Trophoblast cell (in vitro differentiated cells and primary cell): ENCODE data around the gene IGFBP6.

Experiments used
- DNase-seq, 2 donors: peaks; one replicate each; pipeline ENCODE4 v3.0.0-alpha.2; 2016
- H2AFZ ChIP-seq: 2 replicates; pipeline ENCODE4 v1.6.1; 2013; ENCODE audit warnings: low read length, moderate library complexity, mild to moderate bottlenecking; ENCODE audit not compliant: insufficient read depth, poor library complexity
- H2AK5ac ChIP-seq: 2 replicates; pipeline ENCODE4 v1.6.1; 2013; ENCODE audit warnings: mild to moderate bottlenecking, low read length
- H2BK120ac ChIP-seq: 2 replicates; pipeline ENCODE4 v1.6.1; 2013; ENCODE audit warnings: low read length, mild to moderate bottlenecking, moderate library complexity; ENCODE audit not compliant: insufficient read depth, poor library complexity
- H2BK12ac ChIP-seq: 2 replicates; pipeline ENCODE4 v1.6.1; 2013; ENCODE audit warnings: mild to moderate bottlenecking, low read length, moderate library complexity
- H2BK5ac ChIP-seq: 2 replicates; pipeline ENCODE4 v1.6.1; 2013; ENCODE audit warnings: low read length, low read depth, moderate library complexity, mild to moderate bottlenecking; ENCODE audit not compliant: poor library complexity
- H3K14ac ChIP-seq: 2 replicates; pipeline ENCODE4 v1.6.1; 2013; ENCODE audit warnings: mild to moderate bottlenecking, low read length
- H3K18ac ChIP-seq: 2 replicates; pipeline ENCODE4 v1.6.1; 2013; ENCODE audit warnings: mild to moderate bottlenecking, low read length
- H3K23ac ChIP-seq: 2 replicates; pipeline ENCODE4 v1.6.1; 2013; ENCODE audit warnings: low read length
- H3K27ac ChIP-seq: 2 replicates; pipeline ENCODE4 v1.5.1; 2013; ENCODE audit warnings: low read depth, mild to moderate bottlenecking, inconsistent platforms, low read length, moderate library complexity
- H3K27me3 ChIP-seq: 2 replicates; pipeline ENCODE4 v1.6.1; 2013; ENCODE audit warnings: inconsistent platforms, mild to moderate bottlenecking, low read length, moderate library complexity; ENCODE audit not compliant: insufficient read depth
- H3K36me3 ChIP-seq, 2 experiments: 1 replicate in 1 of 2; 2 replicates in 1 of 2; pipeline ENCODE4 v1.6.1; 2013; ENCODE audit warnings: low read length in 2 of 2, mild to moderate bottlenecking in 2 of 2, moderate library complexity in 1 of 2; ENCODE audit not compliant: insufficient read depth in 2 of 2, control insufficient read depth in 1 of 2
- H3K4ac ChIP-seq: 2 replicates; pipeline ENCODE4 v1.6.1; 2013; ENCODE audit warnings: low read depth, mild to moderate bottlenecking, low read length, moderate library complexity
- H3K4me1 ChIP-seq, 2 experiments: 1 replicate in 1 of 2; 2 replicates in 1 of 2; pipeline ENCODE4 v1.6.1; 2013; ENCODE audit warnings: low read length in 2 of 2, mild to moderate bottlenecking in 2 of 2, moderate library complexity in 1 of 2; ENCODE audit not compliant: insufficient read depth in 2 of 2, control insufficient read depth in 1 of 2
- H3K4me2 ChIP-seq: 2 replicates; pipeline ENCODE4 v1.6.1; 2013; ENCODE audit warnings: inconsistent platforms, mild to moderate bottlenecking, low read length, moderate library complexity
- H3K4me3 ChIP-seq: 2 replicates; pipeline ENCODE4 v1.5.1; 2013; ENCODE audit warnings: mild to moderate bottlenecking, low read depth, low read length, inconsistent platforms
- H3K79me1 ChIP-seq: one replicate; pipeline ENCODE4 v1.6.1; 2013; ENCODE audit warnings: low read length
- H3K79me2 ChIP-seq: 2 replicates; pipeline ENCODE4 v1.6.1; 2013; ENCODE audit warnings: low read length, mild to moderate bottlenecking; ENCODE audit not compliant: control insufficient read depth, insufficient read depth, poor library complexity
- H3K9ac ChIP-seq: 2 replicates; pipeline ENCODE4 v1.6.1; 2013; ENCODE audit warnings: mild to moderate bottlenecking, low read length
- H3K9me3 ChIP-seq: 2 replicates; pipeline ENCODE4 v1.6.1; 2013; ENCODE audit warnings: low read depth, mild to moderate bottlenecking, control low read depth, inconsistent platforms, low read length; ENCODE audit not compliant: insufficient read depth
- H4K12ac ChIP-seq: 2 replicates; pipeline ENCODE4 v1.6.1; 2013; ENCODE audit warnings: low read depth, mild to moderate bottlenecking, low read length, moderate library complexity
- H4K8ac ChIP-seq: 2 replicates; pipeline ENCODE4 v1.6.1; 2013; ENCODE audit warnings: low read depth, mild to moderate bottlenecking, low read length, moderate library complexity
- H4K91ac ChIP-seq: one replicate; pipeline ENCODE4 v1.6.1; 2013; ENCODE audit warnings: low read depth, mild to moderate bottlenecking, low read length, moderate library complexity
- WGBS: extraction: QIAGEN DNeasy Blood & Tissue Kit; methylation state at CpG from one replicate; pipeline ENCODE4 v1.1.7; 2013; ENCODE audit warnings: missing lambda C conversion rate; ENCODE audit not compliant: insufficient read length, insufficient coverage; ENCODE audit errors: extremely low coverage; 5-methylcytosine and 5-hydroxymethylcytosine counted together

IGFBP6 gene

GRCh38 chr12:53052419-53053217 is 44.8 kb upstream of the IGFBP6 start:
- Histone ChIP-seq H2BK120ac (no peak overlapping the region), H3K79me2 (no peaks in the 10 kb centered on the region), H3K79me1 (peaks cover 11% of the 10 kb centered on the region), H3K4me3 (no peak overlapping the region), H3K14ac (no peak overlapping the region), H3K9ac (no peak overlapping the region), H2BK12ac (no peak overlapping the region), H3K4ac (no peak overlapping the region), H3K27me3 (no peaks in the 10 kb centered on the region), H3K23ac (no peak overlapping the region), H2AFZ (no peak overlapping the region), H4K12ac (no peak overlapping the region), H4K8ac (no peak overlapping the region), H3K4me1 (peaks cover 46 to 52% of the 10 kb centered on the region in 2 experiments), H3K27ac (no peak overlapping the region), H3K9me3 (no peaks in the 10 kb centered on the region), H2AK5ac (no peak overlapping the region), H4K91ac (no peak overlapping the region), H2BK5ac (no peak overlapping the region), H3K18ac (no peak overlapping the region), H3K36me3 (no peaks in the 10 kb centered on the region), H3K4me2 (no peak overlapping the region)
- no CpG with 5 or more reads among the region's 11 CpGs for WGBS
- DNase-seq: no peak

- WGBS: no CpG with 5 or more reads among the region's 16 CpGs
- Histone ChIP-seq H3K23ac (no peak overlapping the region), H2AFZ (peak overlapping the region; percentile 26), H2BK120ac (no peak overlapping the region), H3K27ac (peak overlapping the region; percentile 66), H3K27me3 (no peaks in the 10 kb centered on the region), H4K8ac (no peak overlapping the region), H3K9me3 (no peaks in the 10 kb centered on the region), H3K4me3 (peak overlapping the region; percentile 80), H3K36me3 (no peaks in the 10 kb centered on the region), H2AK5ac (no peak overlapping the region), H3K4me1 (peaks cover 39 to 44% of the 10 kb centered on the region in 2 experiments), H3K4me2 (peak overlapping the region; percentile 70), H4K91ac (no peak overlapping the region), H3K9ac (no peak overlapping the region), H3K79me2 (no peaks in the 10 kb centered on the region), H2BK12ac (peak overlapping the region; percentile 47), H3K18ac (no peak overlapping the region), H2BK5ac (no peak overlapping the region), H4K12ac (no peak overlapping the region), H3K14ac (no peak overlapping the region), H3K4ac (no peak overlapping the region), H3K79me1 (peaks cover 10% of the 10 kb centered on the region)
- peak; percentile 75 to 90 for DNase-seq
Measured at GRCh38 chr12:53053218-53054111, 44.0 kb upstream of the IGFBP6 start.

- WGBS: no CpG with 5 or more reads among the region's 48 CpGs
- Histone ChIP-seq H4K8ac (peak overlapping the region; percentile 64), H3K9ac (no peak overlapping the region), H3K23ac (no peak overlapping the region), H3K79me2 (no peaks in the 10 kb centered on the region), H3K4me2 (peak overlapping the region; percentile 70), H2BK12ac (peak overlapping the region; percentile 48), H3K27ac (peak overlapping the region; percentile 66), H2BK120ac (peak overlapping the region; percentile 50), H3K4ac (no peak overlapping the region), H2AK5ac (no peak overlapping the region), H3K4me3 (peak overlapping the region; percentile 80), H3K36me3 (no peaks in the 10 kb centered on the region), H4K12ac (no peak overlapping the region), H2BK5ac (peak overlapping the region; percentile 79), H3K27me3 (no peaks in the 10 kb centered on the region), H2AFZ (peak overlapping the region; percentile 77), H3K14ac (peak overlapping the region; percentile 75), H3K9me3 (no peaks in the 10 kb centered on the region), H3K79me1 (peaks cover 10% of the 10 kb centered on the region), H3K18ac (peak overlapping the region; percentile 75), H3K4me1 (peaks cover 31 to 35% of the 10 kb centered on the region in 2 experiments), H4K91ac (peak overlapping the region; percentile 58)
- peak; percentile 95 to 97 for DNase-seq
Measured at GRCh38 chr12:53054112-53054878, 43.2 kb upstream of the IGFBP6 start.
